Colon (tissue), 2 donors: ENCODE data around the gene LETMD1.

Experiments
- FAIRE-seq: peaks from 2 replicates; lab custom pipeline; 2012; peaks lifted over from hg19 to GRCh38; lab: Jason Lieb, UNC
- donor health status: control.
- donor health status: control.

Gene LETMD1

DNA sequence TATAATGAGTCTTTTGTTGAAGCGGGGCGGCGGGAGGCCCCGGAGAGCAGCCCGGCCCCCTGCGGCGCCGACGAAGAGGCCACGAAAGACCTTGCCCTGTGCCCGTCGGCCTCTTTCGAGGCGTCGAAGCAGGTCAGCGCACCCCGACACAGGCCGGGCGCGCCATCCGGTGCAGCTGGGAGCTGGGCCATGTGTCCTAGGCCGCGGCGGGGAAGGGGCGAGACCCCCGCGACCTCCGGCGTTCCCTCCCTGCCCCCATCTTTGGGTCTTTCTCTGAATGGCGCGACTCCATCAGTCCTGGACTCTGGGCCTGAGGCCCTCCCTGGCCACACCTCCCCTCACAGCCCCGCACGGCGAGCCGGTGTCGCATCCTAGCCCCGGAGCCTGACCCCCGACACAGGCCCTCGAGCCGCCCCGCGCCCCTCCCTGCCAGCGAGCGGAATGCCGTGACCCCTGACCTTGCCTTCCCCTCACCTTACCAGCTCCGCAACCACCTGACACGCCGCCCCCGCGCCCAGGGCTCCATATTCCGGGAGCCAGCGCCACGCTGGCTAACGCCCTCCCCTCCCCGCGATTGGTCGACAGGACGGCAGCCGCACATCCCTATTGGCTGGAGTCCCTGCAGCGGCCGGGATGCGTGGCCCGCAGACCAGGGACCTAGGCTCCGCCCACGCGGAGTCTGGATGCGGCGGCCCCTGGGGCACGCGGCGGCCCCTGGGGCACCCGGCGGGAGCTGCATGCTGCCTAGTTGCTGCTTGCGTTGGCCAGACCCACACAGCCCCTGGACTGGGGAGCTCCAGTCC is 22.1 kb upstream of the LETMD1 start, which contains the start of gene SLC11A2:
Gene SLC11A2 (minus strand): TSS at position 549 of the 803 bp plus-strand sequence. CDS start 15,656 bp downstream, outside the sequence.
- FAIRE-seq, result no peak

DNA sequence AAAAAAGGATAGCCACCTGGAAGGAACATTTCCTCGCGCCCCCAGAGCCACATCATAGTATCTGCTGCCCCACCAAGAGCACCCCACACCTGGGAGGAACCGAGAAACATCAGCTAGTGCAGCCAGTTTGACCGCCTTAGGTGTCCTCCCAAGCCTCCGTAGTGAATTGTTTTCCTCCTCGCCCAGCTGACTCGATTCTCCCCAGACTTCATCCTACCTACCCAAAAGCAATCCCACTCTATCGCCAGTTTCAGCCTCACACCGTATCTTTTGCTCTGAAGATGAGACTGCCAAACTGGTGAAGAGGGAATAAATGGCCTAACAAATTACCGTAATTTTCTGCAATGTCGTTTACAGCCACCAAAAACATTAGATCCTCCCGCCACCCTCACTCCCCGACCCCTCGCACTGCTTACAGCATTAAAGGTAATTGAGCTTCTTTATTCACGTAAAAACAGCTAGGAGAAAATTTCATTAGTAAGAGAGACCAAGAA is 20.7 kb upstream of the LETMD1 start:
- FAIRE-seq, result no peak

DNA sequence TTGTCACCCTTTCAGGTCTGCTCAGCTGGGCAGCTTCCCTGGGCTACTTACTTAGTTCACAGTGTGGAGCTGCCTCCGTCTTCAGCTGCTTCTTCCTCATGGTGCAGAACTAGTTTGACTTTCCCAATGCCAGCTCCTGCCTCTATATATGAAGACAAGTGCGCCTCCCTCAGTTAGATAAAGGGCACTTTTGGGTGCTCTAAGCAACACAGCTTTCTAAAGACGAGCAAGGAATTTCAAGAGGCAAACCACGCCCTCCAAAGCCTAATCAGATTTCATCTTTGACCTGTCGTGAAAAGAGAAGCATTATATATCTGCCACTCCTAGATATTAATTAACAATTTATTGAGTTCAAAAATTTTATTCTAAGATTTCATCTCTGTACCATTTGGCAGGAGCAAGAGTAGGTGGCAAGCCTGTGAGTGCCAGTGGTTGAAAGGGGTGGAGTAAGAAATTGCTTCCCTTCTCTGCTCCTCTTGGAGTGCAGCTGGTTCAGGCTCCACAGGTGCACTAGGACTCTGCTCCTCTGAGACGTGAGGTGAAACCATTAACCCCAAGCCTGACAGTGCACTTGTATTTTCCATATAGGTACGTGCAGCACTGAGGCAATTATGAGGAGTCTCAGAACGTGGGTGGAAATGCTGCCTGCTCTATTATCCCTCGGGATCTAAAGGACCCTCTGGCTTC is 19.9 kb upstream of the LETMD1 start:
- FAIRE-seq, result no peak

DNA sequence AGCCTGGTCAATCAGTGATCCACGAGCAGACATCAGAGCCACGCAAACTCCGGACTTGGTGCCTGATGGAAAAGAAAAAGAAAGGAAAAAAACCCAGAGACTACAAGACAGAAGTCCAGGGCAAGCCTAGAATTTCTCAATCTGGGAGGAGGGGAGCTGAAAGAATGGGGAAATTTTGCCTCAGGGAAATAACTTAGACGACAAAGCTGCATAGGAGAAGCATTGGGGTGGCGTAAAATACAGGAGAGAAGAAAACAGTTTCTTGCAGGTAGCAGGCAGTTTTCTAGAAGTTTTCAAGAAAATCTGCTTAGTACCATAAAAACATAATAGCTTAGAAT is 19.3 kb upstream of the LETMD1 start:
- no peak for FAIRE-seq

DNA sequence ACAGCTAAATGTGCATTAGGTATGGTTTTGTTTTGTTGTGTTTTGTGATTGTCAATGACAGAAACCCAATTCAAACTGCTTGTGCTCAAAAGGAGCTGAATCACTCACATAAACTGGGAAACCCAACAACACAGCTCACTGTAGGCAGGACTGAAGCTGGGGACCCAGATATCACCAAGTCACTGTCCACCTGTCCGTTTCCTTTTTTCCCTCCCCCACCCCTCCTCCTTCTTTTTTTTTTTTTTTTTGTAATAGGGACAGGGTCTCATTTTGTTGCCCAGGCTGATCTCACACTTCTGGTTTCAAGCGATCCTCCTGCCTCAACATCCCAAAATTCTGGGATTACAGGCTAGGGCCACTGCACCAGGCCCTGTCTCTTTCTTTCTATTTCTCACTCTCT is 15.1 kb upstream of the LETMD1 start:
- FAIRE-seq, result no peak

DNA sequence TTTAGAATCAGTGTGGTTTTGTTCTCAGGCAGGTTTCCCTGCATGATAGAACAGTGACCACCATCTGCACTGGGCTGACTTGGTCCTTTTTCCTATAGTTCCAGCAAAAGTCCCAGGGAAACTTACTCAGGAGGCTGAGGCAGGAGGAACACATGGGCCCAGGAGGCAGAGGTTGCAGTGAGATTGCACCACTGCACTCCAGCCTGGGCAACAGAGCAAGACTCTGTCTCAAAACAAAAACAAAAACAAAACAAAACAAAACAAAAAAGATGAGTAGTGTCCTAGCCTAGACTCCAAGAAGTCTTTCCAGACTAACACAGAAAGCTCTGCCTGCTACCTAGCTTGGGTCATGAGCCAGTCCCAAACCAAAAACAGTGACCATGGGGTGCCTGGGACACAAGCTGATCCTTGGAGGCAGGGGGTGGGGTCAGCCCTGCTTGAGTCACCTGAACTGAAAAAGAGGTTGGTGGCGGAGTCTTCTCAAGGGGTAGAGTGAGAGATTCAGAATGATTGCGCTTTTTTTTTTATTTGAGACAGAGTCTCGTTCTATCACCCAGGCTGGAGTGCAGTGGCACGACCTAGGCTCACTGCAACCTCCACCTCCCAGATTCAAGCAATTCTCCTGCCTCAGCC is 14.6 kb upstream of the LETMD1 start:
- FAIRE-seq, result no peak

DNA sequence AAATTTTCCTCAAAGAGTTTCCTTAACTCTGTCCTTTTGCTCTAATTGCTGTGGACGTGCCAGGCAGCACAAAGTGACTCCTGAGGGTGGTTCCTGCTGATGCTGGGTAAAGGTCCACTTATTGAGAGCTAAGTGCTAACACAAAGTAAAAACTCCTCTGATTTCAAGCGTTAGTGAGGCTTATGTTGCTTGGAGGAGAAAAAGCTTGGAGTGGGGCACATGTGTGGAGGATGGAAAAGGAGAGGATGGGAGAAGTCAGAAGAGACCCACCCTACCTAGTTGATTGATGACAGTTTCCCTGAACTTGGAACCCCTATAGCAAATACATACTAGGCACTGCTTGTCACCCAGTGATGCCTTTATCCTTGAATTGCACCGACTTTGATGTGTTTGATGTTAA is 11.8 kb upstream of the LETMD1 start:
- FAIRE-seq, result no peak

DNA sequence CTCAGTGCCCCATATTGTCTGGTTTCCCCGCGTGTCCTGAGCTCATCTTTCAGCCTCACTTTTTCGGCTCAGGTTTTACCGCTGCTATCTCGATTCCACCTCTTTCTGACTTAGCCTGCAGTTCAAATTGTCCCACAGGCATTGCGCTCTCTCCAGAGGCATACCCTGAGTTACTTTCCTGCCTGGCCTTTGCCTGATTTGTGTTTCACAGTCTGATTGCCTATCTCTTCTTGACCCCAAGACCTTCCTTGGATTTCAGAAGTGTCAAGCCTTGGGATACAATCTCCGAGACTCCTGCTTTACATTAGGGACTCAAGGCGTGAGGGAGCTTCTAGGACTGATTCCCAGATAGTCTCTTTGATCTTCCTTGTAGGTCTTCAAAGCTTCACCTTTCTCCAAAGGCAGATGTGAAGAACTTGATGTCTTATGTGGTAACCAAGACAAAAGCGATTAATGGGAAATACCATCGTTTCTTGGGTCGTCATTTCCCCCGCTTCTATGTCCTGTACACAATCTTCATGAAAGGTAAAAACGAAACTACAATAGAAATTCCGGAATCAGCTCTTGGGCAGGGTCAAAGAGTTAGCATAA is 629 bp downstream of the LETMD1 start:
- FAIRE-seq, result no peak

DNA sequence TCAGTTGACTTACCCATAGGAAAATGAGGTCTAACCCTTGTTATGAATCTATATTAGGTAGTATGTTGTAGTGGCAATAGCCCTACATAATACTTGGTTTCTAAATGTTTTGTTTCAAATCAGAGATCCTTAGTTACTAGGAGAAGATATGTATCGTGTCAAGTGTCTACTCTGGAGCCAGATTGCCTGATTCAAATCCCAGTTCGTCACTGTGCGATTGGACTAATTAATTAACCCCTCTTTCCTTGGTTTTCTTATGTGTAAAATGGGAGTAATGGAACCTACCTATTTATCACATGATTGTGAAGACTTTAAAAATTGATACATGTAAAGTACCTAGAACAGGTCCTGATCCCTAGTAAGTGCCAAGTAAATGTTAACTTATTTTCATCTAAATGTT is 1.4 kb downstream of the LETMD1 start:
- FAIRE-seq, result no peak

DNA sequence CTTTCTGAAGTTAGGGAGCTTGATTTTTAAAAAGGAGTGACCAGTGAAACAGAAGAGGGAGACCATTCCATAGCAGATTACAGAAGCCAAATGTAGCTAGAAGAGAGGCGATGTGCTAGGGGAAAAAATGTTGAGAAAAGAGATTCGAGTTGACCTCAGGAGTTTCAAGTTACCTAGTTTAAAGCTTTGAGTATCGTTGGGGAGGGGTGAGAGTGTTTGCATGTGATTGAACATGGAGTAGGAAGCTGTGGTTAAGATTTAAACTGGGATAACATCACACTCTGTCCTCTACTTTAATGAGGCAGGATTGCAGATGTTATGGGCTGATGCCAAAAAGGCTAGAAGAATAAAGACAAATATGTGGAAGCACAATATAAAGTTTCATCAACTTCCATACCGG is 3.7 kb downstream of the LETMD1 start:
- FAIRE-seq, result no peak

DNA sequence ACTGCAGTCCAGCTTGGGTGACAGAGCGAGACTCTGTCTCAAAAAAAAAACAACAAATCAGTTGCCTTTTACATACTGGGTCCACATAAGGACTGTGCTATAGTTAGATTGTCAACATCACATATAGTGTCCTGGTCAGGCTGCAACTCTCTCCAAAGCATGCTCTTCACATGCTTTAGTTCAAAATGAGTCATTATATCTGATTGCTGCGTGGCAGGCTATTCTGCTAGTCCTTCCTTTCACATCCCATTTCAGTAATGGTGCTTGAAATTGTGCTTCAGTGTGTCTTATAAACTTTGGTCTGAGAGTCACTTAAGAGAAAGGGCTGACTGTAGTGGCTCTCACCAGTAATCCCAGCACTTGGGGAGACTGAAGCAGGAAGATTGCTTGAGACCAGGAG is 6.9 kb downstream of the LETMD1 start:
- no peak for FAIRE-seq

DNA sequence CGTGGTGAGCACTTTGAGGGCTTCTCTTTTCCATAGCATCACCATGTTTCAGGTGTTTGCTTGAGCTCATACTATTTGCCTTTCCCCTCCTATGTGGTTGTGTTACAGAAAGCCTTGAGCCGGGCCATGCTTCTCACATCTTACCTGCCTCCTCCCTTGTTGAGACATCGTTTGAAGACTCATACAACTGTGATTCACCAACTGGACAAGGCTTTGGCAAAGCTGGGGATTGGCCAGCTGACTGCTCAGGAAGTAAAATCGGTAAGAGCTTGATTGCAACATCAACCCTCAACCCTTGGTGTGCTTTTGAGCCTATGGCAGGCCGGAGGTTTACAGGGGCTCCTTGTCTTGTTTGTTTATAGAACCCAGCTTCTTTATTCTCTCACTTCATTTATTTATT is 8.1 kb downstream of the LETMD1 start:
- no peak for FAIRE-seq

DNA sequence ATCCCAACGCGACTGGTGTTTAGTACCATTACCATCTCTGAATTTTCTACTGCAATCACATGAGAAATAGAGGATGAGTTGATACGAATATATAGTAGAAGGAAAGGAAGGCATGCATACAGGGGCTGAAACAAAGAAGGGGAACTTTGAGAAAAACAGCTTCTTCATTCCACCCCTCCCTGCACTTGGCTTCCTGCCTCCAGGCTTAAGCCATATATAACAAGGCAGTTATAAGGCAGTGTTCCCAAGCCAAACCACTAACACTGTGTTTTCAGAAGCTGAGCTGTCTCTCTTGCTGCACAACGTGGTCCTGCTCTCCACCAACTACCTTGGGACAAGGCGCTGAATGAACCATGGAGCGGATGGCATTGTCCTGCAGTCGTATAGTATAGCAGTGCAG is 11.0 kb downstream of the LETMD1 start:
- FAIRE-seq, result no peak

DNA sequence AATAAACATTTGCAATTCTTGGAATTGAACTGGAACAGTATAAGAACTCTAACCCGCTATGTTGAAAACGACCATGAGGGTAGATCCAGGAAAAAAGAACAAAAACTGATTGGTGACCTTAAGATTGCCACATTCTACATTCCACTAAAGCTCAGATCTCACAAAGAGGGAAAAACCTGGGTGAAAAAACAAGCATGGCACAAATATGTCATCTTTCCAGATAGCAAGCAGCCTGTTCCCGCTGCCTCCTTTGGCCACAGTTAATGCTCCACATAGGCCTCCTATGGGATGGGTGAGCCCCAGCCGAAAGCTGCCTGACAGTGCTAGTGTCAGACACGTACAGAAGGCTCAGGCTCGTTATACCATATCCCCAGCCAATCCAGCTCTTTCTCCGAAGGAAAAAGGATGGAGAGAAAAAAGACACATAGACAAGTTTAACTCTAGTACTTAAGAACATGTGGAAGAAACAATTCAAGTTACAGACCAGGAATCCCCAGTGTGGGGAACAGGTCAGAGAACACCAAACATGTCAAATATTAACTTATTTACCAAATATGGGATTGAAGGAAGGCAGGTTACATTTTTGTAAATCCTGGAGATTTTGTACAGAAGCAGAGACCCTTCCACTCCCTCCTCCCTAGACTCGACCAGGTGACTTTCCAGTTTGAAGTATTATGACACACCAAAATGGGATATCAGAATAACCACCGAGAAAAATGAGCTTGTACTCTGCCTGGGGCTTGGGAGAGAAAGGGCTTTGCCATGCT is 14.7 kb downstream of the LETMD1 start:
- no peak for FAIRE-seq

DNA sequence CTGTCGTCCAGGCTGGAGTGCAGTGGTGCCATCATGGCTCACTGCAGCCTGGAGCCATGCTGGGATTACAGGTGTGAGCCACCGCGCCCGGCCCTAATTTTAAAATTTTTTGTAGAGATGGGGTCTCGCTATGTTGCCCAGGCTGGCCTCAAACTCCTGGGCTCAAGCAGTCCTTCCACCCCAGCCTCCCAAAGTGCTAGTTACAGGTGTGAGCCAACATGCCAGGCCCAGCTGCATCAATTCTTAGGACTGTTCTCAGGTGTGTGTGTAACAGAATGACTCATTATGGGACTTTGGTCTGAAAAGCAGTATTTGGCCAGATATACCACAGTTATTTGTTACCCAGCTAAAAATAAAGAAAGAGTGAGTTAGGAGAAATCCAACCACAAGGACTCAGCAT is 17.4 kb downstream of the LETMD1 start:
- no peak for FAIRE-seq

DNA sequence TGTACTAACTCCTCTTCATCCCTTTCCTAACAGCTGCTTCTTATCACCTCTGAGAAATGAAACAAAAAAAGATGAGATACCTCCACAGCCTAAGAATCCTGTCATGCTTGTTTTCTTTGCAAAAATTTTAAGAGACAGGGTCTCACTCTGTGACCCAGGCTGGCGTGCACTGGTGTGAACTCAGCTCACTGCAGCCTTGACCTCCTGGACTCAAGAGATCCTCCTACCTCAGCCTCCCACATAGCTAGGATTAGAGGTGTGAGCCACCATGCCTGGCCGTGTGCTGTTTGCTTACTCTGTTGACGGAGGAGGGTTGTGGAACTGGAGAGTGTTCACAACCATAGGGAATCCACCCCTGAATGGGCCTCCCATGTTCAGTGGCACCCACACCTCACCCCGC is 19.1 kb downstream of the LETMD1 start:
- no peak for FAIRE-seq

DNA sequence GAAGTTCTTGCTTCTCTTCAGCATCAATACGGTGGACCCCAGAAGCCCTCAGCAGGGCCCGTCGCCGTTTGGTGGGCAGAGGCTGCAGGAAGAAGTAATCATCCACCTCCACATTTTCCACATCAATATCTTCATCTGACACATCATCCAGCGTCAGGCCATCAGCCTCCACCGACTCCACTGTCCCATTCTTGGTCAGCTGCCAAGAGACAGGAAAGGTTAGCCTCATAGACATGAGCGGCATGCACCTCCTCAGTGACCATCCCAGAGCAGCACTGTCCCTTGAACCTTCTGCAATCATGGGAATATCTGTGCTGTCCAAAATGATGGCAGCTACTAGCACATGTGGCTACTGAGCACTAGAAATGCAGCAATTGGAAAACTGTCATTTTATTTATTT is 19.6 kb downstream of the LETMD1 start:
- no peak for FAIRE-seq

DNA sequence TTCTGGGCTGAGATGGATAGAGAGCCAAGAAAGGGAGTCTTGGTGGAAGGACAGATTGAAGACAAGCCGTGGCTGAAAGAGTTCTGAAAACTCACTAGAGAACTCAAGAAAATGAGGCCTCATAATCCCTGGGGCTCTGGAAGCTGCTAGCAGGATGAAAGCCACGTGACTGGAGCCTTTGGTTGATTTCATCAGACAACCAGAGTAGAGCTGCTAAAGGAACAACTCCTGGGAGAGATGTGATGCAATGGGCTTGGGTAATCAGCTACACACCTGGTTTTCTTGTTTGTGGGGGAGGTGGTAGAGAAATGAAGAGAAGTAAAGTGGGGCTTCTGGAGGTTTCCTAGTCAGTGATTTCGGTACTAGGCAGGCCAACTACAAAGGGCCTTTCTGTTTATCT is 21.9 kb downstream of the LETMD1 start:
- FAIRE-seq, result no peak

DNA sequence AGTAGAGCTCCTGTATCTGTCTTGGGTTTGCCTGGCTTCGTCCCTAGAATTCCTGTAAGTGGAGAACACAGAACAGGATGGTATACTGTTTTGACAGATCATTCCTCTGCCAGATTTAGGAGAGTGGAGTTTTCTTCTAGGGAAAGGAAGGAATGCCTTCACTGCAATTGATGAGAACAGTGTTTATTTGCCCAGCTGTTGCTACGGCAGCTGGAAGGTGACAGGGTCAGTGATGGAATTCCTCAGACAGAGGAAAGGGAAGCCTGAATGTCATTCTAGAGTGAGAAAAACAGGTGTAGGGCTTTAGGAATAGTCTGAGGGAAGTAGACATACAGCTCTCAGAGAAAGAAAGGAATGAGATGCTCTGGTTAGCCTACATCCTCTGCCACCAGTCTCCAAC is 23.5 kb downstream of the LETMD1 start:
- no peak for FAIRE-seq

DNA sequence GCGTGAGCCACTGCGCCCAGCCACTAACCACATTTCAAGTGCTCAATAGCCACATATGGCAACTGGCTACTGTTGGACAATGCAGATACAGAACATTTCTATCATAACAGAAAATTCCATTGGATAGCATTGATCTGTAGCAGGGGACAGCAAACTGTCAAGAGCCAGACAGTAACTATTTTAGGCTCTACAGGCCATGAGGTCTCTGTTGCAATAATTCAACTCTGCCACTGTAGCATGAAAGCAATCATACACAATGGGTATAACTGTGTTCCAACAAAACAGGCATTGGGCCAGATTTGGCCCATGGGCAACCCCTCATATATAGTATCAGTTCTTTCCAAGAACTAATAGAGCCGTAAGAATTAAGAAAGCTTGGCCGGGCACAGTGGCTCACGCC is 27.3 kb downstream of the LETMD1 start:
- FAIRE-seq, result no peak

DNA sequence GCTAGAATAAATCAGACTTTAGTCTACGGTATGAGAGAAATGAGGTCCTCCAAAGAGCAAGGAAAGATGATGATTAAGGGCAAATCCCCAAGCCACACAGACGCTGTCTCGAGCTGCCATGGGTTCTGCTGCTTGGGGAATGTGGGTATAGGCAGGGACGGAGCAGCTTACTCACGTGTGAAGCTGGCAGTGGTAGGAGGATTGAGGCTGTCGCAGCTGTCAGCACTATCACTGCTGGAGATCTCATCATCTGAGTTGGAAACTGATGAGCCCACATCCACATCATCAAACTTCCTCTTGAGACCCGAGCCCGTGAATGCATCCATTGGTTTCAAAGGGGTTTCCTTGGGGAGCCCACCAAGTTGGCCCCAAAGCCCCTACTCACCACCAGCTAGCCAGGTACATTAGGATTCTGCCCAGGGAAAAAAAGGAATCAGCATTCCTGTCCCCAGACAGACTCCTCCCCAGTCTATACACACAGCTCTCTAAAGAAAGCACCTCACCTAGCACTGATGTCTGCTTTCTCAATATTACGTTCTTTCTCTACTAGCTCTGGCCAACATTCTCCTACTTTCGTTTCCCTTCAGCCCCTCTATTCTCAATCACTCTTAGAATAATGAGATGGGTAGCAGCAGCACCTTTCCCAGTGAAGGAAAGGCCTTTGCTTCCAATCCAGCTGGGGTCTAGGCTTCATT is 28.3 kb downstream of the LETMD1 start:
- FAIRE-seq, result no peak

DNA sequence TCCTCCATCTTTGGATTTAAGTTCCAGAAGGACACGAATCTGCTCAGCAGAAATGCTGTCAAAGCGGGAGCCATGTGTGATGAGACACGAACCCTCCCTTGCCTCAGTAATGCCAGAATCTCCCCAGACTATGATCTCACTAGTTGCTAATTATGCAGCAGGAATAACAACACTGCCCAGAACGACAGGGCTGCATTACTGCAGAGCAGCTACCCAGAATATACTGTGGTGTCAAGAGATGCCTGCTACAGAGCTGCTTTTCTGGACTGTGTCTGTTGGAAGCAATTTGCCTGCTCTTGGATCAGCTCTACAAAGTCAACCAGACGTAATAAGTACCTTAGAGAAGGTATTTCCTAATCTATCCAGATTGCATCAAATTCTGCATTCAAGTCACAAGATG is 29.8 kb downstream of the LETMD1 start:
- no peak for FAIRE-seq
